Nephron progenitor cell (in vitro differentiated cells): Measurements from ENCODE around the gene PCBD2.

Experiments
- DNase-seq: peaks from one replicate; pipeline ENCODE4 v3.0.0; 2021
- H3K27ac Mint-ChIP-seq: 2 replicates; pipeline ENCODE4 v1.8.0; 2021; ENCODE audit warnings: mild to moderate bottlenecking, moderate library complexity, mixed read lengths
- H3K27me3 Mint-ChIP-seq: 2 replicates; pipeline ENCODE4 v1.8.0; 2021; ENCODE audit warnings: mild to moderate bottlenecking, low read depth, mixed read lengths; ENCODE audit not compliant: poor library complexity
- H3K36me3 Mint-ChIP-seq: 2 replicates; pipeline ENCODE4 v1.8.0; 2021; ENCODE audit warnings: low read depth, mixed read lengths
- H3K4me1 Mint-ChIP-seq: 2 replicates; pipeline ENCODE4 v1.8.0; 2021; ENCODE audit warnings: mixed read lengths
- H3K4me3 Mint-ChIP-seq: 2 replicates; pipeline ENCODE4 v1.8.0; 2021; ENCODE audit warnings: mild to moderate bottlenecking, moderate library complexity, mixed read lengths
- H3K9me3 Mint-ChIP-seq: 2 replicates; pipeline ENCODE4 v1.8.0; 2021; ENCODE audit warnings: mild to moderate bottlenecking, moderate library complexity, mixed read lengths
- TF ChIP-seq, protein P1 (sequence below): fragments of 200-600 bp; sonication (generic); IDR thresholded peaks from 2 replicates; pipeline ENCODE4 v1.5.0; 2021; ENCODE audit warnings: antibody characterized with exemption

Gene PCBD2

DNA sequence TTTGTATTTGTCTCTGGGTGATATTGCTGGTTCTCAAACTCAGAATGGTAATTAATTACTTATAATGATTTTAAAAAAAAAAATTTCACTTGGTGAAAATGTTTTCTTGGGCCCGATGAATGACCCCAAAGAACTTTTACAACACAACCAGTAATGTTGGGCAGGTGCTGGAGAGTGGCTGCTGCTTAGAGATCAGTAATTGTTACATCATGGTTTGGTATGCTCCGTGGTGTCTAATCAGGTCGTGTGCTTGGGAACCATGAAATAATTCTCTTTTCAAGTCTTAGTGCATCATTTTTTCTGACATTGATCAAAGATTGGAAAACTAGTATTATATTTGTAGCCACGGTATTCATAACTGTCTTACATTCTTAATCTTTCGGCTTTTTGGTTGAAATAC, 29.3 kb downstream of the PCBD2 start:
- Mint-ChIP-seq H3K4me1 (peaks cover 6% of the 10 kb centered on the region), H3K9me3 (no peaks in the 10 kb centered on the region), H3K27me3 (no peaks in the 10 kb centered on the region), H3K4me3 (no peak overlapping the region), H3K27ac (no peak overlapping the region), H3K36me3 (peaks cover 6% of the 10 kb centered on the region)
- TF ChIP-seq, protein P1, sequence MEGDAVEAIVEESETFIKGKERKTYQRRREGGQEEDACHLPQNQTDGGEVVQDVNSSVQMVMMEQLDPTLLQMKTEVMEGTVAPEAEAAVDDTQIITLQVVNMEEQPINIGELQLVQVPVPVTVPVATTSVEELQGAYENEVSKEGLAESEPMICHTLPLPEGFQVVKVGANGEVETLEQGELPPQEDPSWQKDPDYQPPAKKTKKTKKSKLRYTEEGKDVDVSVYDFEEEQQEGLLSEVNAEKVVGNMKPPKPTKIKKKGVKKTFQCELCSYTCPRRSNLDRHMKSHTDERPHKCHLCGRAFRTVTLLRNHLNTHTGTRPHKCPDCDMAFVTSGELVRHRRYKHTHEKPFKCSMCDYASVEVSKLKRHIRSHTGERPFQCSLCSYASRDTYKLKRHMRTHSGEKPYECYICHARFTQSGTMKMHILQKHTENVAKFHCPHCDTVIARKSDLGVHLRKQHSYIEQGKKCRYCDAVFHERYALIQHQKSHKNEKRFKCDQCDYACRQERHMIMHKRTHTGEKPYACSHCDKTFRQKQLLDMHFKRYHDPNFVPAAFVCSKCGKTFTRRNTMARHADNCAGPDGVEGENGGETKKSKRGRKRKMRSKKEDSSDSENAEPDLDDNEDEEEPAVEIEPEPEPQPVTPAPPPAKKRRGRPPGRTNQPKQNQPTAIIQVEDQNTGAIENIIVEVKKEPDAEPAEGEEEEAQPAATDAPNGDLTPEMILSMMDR = no peak
- DNase-seq = no peak

DNA sequence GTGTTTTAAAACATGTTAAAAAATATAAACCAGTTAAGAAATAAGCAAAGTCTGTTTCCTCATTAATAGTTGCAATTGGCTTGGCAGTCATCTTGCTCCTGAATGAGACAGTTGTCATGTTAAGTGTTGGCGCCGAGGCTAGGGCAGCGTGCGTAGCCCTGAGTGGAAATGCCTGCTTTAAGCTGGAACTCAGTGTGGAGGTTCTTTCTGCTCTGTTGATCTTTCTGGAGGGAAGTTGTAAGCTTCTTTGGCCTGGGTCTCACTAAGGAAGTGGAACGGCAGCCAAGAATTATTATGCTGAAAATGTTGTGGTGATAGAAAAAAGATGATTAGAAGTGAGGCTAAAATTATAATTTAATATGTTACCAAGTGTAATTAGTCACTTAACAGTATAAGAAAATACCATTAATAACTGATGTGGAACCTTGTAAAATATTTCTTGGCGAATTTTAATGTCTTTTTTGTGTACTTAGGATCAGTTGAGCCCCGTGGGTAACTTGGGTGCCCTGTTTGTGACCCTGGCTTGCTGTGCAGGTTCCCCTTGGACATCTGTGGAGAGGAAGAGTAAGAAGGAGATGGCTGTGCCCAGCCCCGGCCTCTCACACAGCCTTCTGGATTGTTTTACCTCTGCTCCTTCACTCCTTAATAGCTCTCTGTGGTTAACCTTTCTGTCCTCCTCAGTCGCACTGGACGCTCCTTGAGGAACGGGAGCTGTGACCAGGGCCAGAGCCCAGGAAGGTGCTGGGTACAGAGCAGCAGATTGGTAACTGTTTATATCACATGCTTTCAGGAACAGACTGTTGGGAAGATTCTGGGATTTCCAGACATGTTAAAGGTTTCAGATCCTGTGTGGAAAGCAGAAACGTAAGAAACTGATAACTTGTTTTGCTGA, 31.0 kb downstream of the PCBD2 start:
- H3K27ac Mint-ChIP-seq = peak overlapping the region; percentile 96
- peaks cover 6% of the 10 kb centered on the region for H3K36me3 Mint-ChIP-seq
- peaks cover 6% of the 10 kb centered on the region for H3K4me1 Mint-ChIP-seq
- H3K9me3 Mint-ChIP-seq = no peaks in the 10 kb centered on the region
- H3K27me3 Mint-ChIP-seq = no peaks in the 10 kb centered on the region
- TF ChIP-seq, protein P1 = no peak
- H3K4me3 Mint-ChIP-seq = no peak overlapping the region
- DNase-seq = no peak

DNA sequence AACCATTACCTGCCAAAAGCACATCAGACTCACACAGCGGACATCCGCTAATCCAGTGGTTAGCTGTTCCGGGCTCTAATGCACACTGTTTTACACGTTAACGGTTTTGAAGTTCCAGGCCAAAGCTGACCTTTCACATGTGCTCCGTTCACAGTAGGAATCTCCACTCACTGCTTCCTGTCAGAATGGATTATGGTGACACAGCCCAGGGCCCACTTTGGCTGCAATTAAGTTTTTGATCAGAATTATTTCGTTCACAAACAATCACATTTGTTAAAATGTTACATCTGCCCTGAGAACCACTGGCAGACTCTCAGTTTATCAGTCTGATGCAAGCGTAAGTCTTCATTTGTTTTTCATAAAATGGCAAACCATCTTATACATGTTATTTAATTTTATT, 32.6 kb downstream of the PCBD2 start:
- Mint-ChIP-seq H3K36me3 (peaks cover 6% of the 10 kb centered on the region), H3K4me1 (peaks cover 6% of the 10 kb centered on the region), H3K9me3 (no peaks in the 10 kb centered on the region), H3K4me3 (no peak overlapping the region), H3K27me3 (no peaks in the 10 kb centered on the region), H3K27ac (no peak overlapping the region)
- DNase-seq = no peak
- TF ChIP-seq, protein P1 = no peak

DNA sequence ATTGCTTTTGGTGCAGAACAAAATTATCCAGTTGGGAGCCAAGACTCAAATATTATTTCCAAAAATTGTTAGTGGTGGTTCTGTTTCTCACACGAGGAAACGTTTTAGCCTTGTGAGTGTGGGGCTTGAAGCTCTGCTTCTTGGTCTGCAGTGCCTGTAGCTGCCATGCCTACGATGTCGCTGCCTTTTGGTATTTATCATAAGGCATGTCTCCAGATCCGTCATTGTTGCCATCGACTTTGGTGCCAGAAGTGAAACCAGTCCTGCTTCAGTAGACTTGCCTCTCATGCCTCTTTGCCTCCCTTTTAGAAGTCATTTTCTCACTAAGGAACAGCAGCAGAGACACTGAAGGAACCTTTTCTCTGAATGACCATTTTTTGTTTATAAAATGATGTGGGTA, 33.1 kb downstream of the PCBD2 start:
- Mint-ChIP-seq H3K9me3 (no peaks in the 10 kb centered on the region), H3K27me3 (no peaks in the 10 kb centered on the region), H3K4me3 (no peak overlapping the region), H3K27ac (no peak overlapping the region), H3K36me3 (peaks cover 6% of the 10 kb centered on the region), H3K4me1 (peaks cover 6% of the 10 kb centered on the region)
- DNase-seq = no peak
- TF ChIP-seq, protein P1 = no peak

DNA sequence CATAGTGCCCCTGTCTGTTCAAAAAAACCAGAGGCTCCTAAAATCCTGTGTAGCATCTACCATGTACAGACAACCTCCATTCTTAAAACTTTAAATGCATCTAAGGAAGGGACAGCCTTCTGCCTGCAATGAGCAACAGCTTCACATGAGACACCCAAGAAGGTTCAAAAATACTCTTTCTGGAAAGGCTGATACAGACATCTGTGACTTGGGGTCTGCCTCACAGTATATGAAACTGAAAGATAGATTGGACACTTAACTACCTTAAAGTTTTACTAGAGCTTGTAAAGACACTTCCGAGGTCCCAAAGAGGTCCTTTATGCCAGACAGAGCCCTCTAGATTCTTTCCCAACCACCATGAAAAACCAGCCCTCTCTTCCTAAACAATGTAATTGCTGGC, 34.6 kb downstream of the PCBD2 start:
- H3K36me3 Mint-ChIP-seq = peaks cover 6% of the 10 kb centered on the region
- H3K27me3 Mint-ChIP-seq = no peaks in the 10 kb centered on the region
- H3K4me3 Mint-ChIP-seq = no peak overlapping the region
- TF ChIP-seq, protein P1 = no peak
- H3K4me1 Mint-ChIP-seq = peaks cover 13% of the 10 kb centered on the region
- no peak for DNase-seq
- H3K27ac Mint-ChIP-seq = no peak overlapping the region
- H3K9me3 Mint-ChIP-seq = no peaks in the 10 kb centered on the region

DNA sequence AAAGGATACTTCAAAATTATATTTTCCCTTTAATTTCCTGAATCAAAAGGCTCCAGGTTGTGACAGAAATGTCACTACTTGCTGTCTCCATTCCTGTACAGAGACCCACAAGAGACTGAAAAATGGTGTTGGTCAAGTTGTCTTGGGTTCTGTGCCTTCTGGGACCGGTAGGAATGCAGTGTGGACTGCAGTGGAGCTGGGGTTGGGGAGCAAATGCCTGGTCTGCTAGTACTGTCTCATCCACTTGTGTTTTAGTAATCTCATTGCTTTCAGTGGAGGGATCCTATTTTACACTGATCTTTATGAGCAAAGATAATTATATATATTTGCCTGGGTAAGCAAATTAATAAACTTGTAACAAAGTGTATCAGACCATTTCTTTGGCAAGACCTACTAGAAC, 38.6 kb downstream of the PCBD2 start:
- no peaks in the 10 kb centered on the region for H3K9me3 Mint-ChIP-seq
- H3K4me3 Mint-ChIP-seq = no peak overlapping the region
- no peak for DNase-seq
- peaks cover 8% of the 10 kb centered on the region for H3K4me1 Mint-ChIP-seq
- peaks cover 2% of the 10 kb centered on the region for H3K27me3 Mint-ChIP-seq
- peaks cover 6% of the 10 kb centered on the region for H3K36me3 Mint-ChIP-seq
- TF ChIP-seq, protein P1 = no peak
- H3K27ac Mint-ChIP-seq = no peak overlapping the region
